OCI-LY7 (cell line): ENCODE measurements around the gene CPNE2.

Source experiments
- CTCF ChIP-seq: fragments of 200-600 bp; sonication (generic); conservative IDR thresholded peaks from 2 replicates; pipeline ENCODE4 v1.5.1; 2014; ENCODE audit warnings: mild to moderate bottlenecking, antibody characterized with exemption, low read length, moderate library complexity, mixed read lengths
- EZH2phosphoT487 ChIP-seq: fragments of 200-600 bp; sonication (generic); IDR thresholded peaks from 2 replicates; pipeline ENCODE4 v1.6.1; 2018; ENCODE audit warnings: low read depth, borderline replicate concordance, mild to moderate bottlenecking, mixed run types, antibody characterized with exemption, low read length, moderate library complexity, mixed read lengths

GRCh38 chr16:57043248-57043647 is 49.1 kb upstream of the CPNE2 start:
- no peak for TF ChIP-seq CTCF
- no peak for TF ChIP-seq EZH2phosphoT487
